A549 (cell line): ENCODE measurements around the gene PPP2R5B. TPM values are rescaled to one million over a fixed set of nuclear protein-coding genes. Genes with fewer than 3 reads are reported as not detected.

Experiments
- ATAC-seq, 2 experiments: fragments of 200-7000 bp in 1 of 2; fragments of >200 bp in 1 of 2; cut with Nextera tagmentation in 1 of 2; cut with Tn5 transposase in 1 of 2; 3 replicates each; pipeline versions ENCODE4 v1.8.0 to v1.9.1; 2018 to 2020; ENCODE audit warnings: mild to moderate bottlenecking in 1 of 2, moderate library complexity in 1 of 2
- CTCF ChIA-PET: fragments of 300-600 bp; sonication (Branson Sonifier 250); formaldehyde crosslinking; extraction: SDS; loops from one replicate; lab custom pipeline; 2021; ENCODE audit warnings: antibody characterized with exemption, inconsistent platforms; lab: Yijun Ruan, JAX
- POLR2A ChIA-PET: fragments of 350-600 bp; formaldehyde crosslinking; extraction: SDS; loops from one replicate; lab custom pipeline; 2021; ENCODE audit warnings: antibody characterized with exemption, inconsistent platforms; lab: Yijun Ruan, JAX
- DNase-seq, 2 experiments: peaks; one replicate each; pipeline versions ENCODE4 v3.0.0 to v3.0.0-alpha.2; 2011 to 2016; ENCODE audit warnings: low read depth in 1 of 2, low spot score in 1 of 2
- FAIRE-seq: peaks from 2 replicates; lab custom pipeline; 2011; peaks lifted over from hg19 to GRCh38; lab: Jason Lieb, UNC
- H3K27ac ChIP-seq, 2 experiments: fragments of >200 bp; sonication (Bioruptor Twin); formaldehyde crosslinking; 3 replicates each; pipeline ENCODE4 v1.5.1; 2016 to 2017
- H3K4me1 ChIP-seq: fragments of >200 bp; sonication (Bioruptor Twin); formaldehyde crosslinking; 3 replicates; pipeline ENCODE4 v1.6.1; 2016
- H3K4me2 ChIP-seq: fragments of >200 bp; sonication (Bioruptor Twin); formaldehyde crosslinking; 3 replicates; pipeline ENCODE4 v1.6.1; 2016
- H3K4me3 ChIP-seq: fragments of >200 bp; sonication (Bioruptor Twin); formaldehyde crosslinking; 3 replicates; pipeline ENCODE4 v1.5.1; 2016
- H3K9me3 ChIP-seq: fragments of >200 bp; sonication (Bioruptor Twin); formaldehyde crosslinking; 3 replicates; pipeline ENCODE4 v1.6.1; 2016
- CBX8 ChIP-seq: fragments of 200-600 bp; sonication (generic); IDR thresholded peaks from 2 replicates; pipeline ENCODE4 v1.6.1; 2016
- FOXS1 ChIP-seq: fragments of 250-450 bp; sonication (Bioruptor Pico); IDR thresholded peaks from 2 replicates; pipeline ENCODE4 v1.5.0; 2020; ENCODE audit warnings: mild to moderate bottlenecking, moderate library complexity
- HOXB13 ChIP-seq: fragments of 250-450 bp; sonication (Bioruptor Pico); IDR thresholded peaks from 2 replicates; pipeline ENCODE4 v1.5.0; 2020; ENCODE audit warnings: low read depth, mild to moderate bottlenecking, moderate library complexity
- NFE2L2 ChIP-seq: fragments of 150-350 bp; conservative IDR thresholded peaks from 2 replicates; pipeline ENCODE4 v1.6.1; 2014; ENCODE audit warnings: low read length
- POLR2A ChIP-seq: IDR thresholded peaks from 2 replicates; pipeline ENCODE4 v1.6.1; 2012; ENCODE audit warnings: mild to moderate bottlenecking, low read length
- SMC3 ChIP-seq: fragments of >200 bp; sonication (Bioruptor Twin); formaldehyde crosslinking; IDR thresholded peaks from 3 replicates; pipeline ENCODE4 v1.6.1; 2018; ENCODE audit warnings: inconsistent platforms
- ZC3H11A ChIP-seq: fragments of 450-650 bp; IDR thresholded peaks from 2 replicates; pipeline ENCODE4 v1.6.1; 2014; ENCODE audit warnings: antibody characterized with exemption, mild to moderate bottlenecking
- WGBS: methylation state at CpG from one replicate; pipeline ENCODE4 v1.1.6; 2017; ENCODE audit errors: missing lambda C conversion rate; 5-methylcytosine and 5-hydroxymethylcytosine counted together
- polyA plus RNA-seq, 4 experiments: library from polyadenylated mRNA; depleted of rRNA in 3 of 4; stranded (reverse); fragments of >200 nt; fragmentation: RNase III in 1 of 4; extraction: RNeasy Plus Mini Kit Qiagen cat#74134 plus additional on column Dnase treatment in 1 of 4; gene quantifications; 2 replicates in 3 of 4; 3 replicates in 1 of 4; pipeline ENCODE4 v1.2.3, GENCODE V29; 2011 to 2017
- TF ChIP-seq, protein P1 (sequence below): fragments of 450-650 bp; IDR thresholded peaks from 2 replicates; pipeline ENCODE4 v1.6.1; 2014; ENCODE audit warnings: antibody characterized with exemption
- TF ChIP-seq, protein P2 (sequence below): fragments of 250-450 bp; sonication (Bioruptor Pico); IDR thresholded peaks from 2 replicates; pipeline ENCODE4 v1.5.0; 2021; ENCODE audit warnings: mild to moderate bottlenecking, moderate library complexity, borderline replicate concordance
- TF ChIP-seq, protein P3 (sequence below): fragments of >200 bp; sonication (Bioruptor Twin); formaldehyde crosslinking; IDR thresholded peaks from 3 replicates; pipeline ENCODE4 v1.5.1; 2016
- TF ChIP-seq, protein P4 (sequence below): IDR thresholded peaks from 2 replicates; pipeline ENCODE4 v1.6.1; 2012

PPP2R5B gene
- polyA plus RNA-seq, 2 of the 4 experiments (the other 2 are of a cell fraction): 5.7 to 6.9 TPM

DNA sequence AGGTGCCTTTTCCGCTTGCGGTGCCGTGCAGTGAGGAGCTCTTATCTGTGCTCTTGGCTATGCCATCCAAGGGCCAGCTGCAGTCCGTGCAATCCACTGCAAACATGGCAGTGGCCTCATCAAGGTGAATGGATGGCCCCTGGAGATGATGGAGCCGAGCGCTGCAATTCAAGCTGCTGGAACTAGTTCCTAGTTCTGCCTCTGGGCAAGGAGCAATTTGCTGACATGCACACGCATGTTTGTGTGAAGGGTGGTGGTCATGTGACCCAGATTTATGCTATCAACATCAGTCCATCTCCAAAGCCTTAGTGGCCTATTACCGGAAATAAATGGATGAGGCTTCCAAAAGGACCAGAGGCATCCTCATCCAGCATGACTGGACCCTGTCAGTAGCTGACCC is 43.0 kb upstream of the PPP2R5B start:
- ChIA-PET CTCF (interaction anchor here (0.6 to 31.5 kb wide), 10 partner anchors 9 to 208 kb away, joined by 3 to 1607 read pairs (median 4); partner anchors contain the start of genes ARL2 and CDC42BPG), POLR2A (interaction anchor here (0.7 to 1.4 kb wide), 4 partner anchors 8 to 115 kb away, joined by 3 to 4 read pairs (median 3); partner anchors contain the start of gene BATF2)
- WGBS: 98% methylated on average over 8 of the region's 8 CpGs
- no peak overlapping the region for H3K27ac ChIP-seq
- no peak for DNase-seq
- ATAC-seq: no peak
- H3K9me3 ChIP-seq: no peaks in the 10 kb centered on the region
- TF ChIP-seq, protein P1, sequence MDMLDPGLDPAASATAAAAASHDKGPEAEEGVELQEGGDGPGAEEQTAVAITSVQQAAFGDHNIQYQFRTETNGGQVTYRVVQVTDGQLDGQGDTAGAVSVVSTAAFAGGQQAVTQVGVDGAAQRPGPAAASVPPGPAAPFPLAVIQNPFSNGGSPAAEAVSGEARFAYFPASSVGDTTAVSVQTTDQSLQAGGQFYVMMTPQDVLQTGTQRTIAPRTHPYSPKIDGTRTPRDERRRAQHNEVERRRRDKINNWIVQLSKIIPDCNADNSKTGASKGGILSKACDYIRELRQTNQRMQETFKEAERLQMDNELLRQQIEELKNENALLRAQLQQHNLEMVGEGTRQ: 0 out of 2 replicates have a peak, but pooled peaks have one; percentile 26
- no peak for TF ChIP-seq FOXS1 (CRISPR knock-in tag)
- TF ChIP-seq ZC3H11A: no peak
- H3K4me1 ChIP-seq: peaks cover 25% of the 10 kb centered on the region
- no peak overlapping the region for H3K4me3 ChIP-seq
- no peak for FAIRE-seq
- no peak overlapping the region for H3K4me2 ChIP-seq

DNA sequence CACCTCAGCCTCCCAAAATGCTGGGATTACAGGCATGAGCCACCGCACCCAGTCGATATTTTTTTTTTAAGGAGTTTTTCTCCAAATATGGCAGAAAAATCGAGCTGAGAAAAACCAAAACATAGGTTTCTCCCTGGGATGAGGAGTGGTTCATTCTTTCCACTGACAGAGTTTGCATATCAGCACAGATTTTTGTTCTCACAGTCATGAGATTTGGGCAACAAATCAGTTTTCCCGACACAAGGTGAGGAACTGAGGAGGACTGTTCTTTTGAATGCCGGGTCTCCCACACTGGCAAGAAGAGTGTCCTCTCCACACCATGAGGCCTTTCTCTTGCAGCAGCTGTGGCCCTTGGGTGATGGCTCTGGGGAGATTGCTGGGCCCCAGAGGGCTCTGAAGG is 42.2 kb upstream of the PPP2R5B start:
- no peak for ATAC-seq
- Histone ChIP-seq H3K27ac (peak overlapping the region in 1 of 2 experiments; percentile 8; a peak in 1 of 6 replicates), H3K9me3 (no peaks in the 10 kb centered on the region), H3K4me1 (peaks cover 24% of the 10 kb centered on the region), H3K4me2 (no peak overlapping the region), H3K4me3 (no peak overlapping the region)
- POLR2A ChIA-PET: interaction anchor here (1.4 kb wide), 1 partner anchor 17 kb away, joined by 4 read pairs; no protein-coding TSS in a partner anchor
- CTCF ChIA-PET: interaction anchor here (0.9 to 31.5 kb wide), 5 partner anchors 9 to 71 kb away, joined by 3 to 1607 read pairs (median 3); partner anchors contain the start of genes CDC42BPG and MEN1
- TF ChIP-seq CBX8: no peak
- no peak for FAIRE-seq
- no peak for DNase-seq
- 86% methylated on average over 5 of the region's 5 CpGs for WGBS

DNA sequence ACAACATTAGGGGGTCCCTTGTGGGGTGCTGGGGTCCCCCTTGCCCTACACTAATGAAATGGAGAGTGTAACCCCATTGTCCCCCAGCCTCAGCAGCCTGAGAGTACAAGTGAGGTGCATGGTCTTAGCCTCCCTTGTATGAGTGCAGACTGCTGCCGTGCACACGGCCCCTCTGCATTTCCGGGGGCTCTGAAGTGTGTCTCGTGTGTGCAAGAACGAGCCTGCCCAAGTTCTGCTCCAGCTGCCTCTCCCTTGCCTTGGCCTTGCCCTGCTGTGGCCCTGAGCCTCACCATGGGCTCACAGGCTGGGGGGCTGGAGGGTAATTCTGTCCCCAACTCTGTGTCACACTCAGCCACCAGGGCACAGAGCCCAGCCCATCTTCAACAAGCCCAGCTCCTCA is 40.9 kb upstream of the PPP2R5B start:
- TF ChIP-seq, protein P2, sequence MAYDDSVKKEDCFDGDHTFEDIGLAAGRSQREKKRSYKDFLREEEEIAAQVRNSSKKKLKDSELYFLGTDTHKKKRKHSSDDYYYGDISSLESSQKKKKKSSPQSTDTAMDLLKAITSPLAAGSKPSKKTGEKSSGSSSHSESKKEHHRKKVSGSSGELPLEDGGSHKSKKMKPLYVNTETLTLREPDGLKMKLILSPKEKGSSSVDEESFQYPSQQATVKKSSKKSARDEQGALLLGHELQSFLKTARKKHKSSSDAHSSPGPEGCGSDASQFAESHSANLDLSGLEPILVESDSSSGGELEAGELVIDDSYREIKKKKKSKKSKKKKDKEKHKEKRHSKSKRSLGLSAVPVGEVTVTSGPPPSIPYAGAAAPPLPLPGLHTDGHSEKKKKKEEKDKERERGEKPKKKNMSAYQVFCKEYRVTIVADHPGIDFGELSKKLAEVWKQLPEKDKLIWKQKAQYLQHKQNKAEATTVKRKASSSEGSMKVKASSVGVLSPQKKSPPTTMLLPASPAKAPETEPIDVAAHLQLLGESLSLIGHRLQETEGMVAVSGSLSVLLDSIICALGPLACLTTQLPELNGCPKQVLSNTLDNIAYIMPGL (CRISPR knock-in tag): no peak
- no peak for TF ChIP-seq HOXB13 (CRISPR knock-in tag)

DNA sequence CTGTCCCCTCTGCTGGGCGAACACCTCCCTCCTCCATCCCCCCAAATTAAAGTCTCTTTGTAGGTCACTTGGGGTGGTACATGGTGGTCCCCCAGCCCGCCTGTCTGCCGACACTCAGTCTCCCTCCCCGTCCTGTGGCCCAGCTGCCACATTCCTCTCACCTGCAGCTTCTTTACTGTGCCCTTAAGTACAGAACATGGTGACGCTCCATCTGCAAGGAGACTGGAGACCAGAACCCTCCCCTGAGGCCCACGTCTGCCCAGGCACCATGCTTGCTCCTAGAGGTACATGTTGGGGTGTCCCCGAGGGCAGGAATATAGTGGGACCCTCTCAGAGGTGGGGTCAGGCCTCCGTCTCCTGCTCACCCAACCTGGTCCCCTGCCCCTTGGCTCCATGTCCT is 40.5 kb upstream of the PPP2R5B start:
- WGBS: 92% methylated on average over 6 of the region's 8 CpGs
- FAIRE-seq: no peak
- peaks cover 41% of the 10 kb centered on the region for H3K4me1 ChIP-seq
- DNase-seq: no peak
- no peaks in the 10 kb centered on the region for H3K9me3 ChIP-seq
- TF ChIP-seq CBX8 (no peak), POLR2A (0 out of 2 replicates have a peak, but pooled peaks have one; percentile 7)
- ChIA-PET CTCF (interaction anchor here (1.0 to 31.5 kb wide), 5 partner anchors 5 to 131 kb away, joined by 3 to 1607 read pairs (median 313); partner anchors contain the start of genes CDC42BPG and EHD1), POLR2A (no interaction called here)
- ATAC-seq: no peak
- no peak overlapping the region for H3K4me3 ChIP-seq
- H3K4me2 ChIP-seq: no peak overlapping the region
- peak overlapping the region in 1 of 2 experiments; percentile 58; a peak in 2 of 6 replicates for H3K27ac ChIP-seq

More for the DNA sequence above, 40.9 kb upstream of the PPP2R5B start:
- POLR2A ChIA-PET: interaction anchor here (1.0 kb wide), 1 partner anchor 36 kb away, joined by 3 read pairs; no protein-coding TSS in a partner anchor
- DNase-seq (no peak), FAIRE-seq (no peak), ATAC-seq (no peak)
- Histone ChIP-seq H3K27ac (peak overlapping the region in 1 of 2 experiments; percentile 17; a peak in 1 of 6 replicates), H3K4me2 (no peak overlapping the region), H3K4me1 (peaks cover 37% of the 10 kb centered on the region), H3K9me3 (no peaks in the 10 kb centered on the region), H3K4me3 (no peak overlapping the region)
- 87% methylated on average over 5 of the region's 5 CpGs for WGBS
- CTCF ChIA-PET: interaction anchor here (14.4 to 31.5 kb wide), 3 partner anchors 5 to 32 kb away, joined by 313 to 1607 read pairs (median 313); partner anchors contain the start of genes CDC42BPG and EHD1

DNA sequence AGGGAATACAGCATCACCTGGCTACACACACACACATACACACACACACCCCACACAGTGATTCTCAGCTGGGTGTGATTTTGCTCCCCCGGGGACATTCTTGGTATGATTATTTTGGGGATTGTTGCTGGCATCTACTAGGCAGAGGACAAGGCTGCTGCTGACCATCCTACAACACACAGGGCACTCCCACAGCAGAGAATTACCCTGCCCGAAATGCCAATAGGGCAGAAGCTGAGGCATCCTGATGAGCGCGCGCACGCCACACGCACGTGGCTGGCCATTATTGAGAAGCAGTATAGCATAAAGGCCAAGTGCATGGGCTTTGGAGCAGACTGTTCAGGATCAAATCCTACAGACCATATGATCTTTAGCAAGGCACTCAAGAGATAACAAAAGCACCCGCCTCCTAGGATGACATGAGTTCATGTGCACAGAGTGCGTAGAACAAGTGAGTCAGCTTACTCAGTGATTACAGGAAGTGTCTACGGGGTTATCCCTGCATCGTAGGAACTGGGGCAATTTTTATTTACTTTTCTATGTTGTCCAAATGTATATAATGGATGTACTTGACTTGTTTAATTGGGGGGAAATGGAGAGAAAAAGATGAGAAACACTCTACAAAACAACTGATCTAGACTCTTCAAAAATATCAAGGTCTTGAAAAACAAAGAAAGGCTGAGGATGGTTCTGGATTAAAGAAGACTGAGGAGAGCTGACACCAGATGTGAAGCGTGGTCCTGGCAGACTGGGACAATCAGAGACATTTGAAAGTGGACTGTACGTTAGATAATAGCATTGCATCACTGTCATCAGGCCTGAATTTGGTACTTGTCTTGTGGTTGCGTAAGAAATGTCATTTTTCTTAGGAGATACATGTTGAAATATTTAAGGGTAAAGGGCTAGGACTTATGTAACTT is 38.9 kb upstream of the PPP2R5B start:
- 66% methylated on average over 15 of the region's 15 CpGs for WGBS
- CTCF ChIA-PET: interaction anchor here (0.6 to 31.5 kb wide), 9 partner anchors 6 to 142 kb away, joined by 3 to 1607 read pairs (median 3); partner anchors contain the start of genes CDC42BPG, EHD1 and SNX15
- peaks cover 52% of the 10 kb centered on the region for H3K4me1 ChIP-seq
- DNase-seq (peak in 1 of 2 experiments; percentile 68), ATAC-seq (no peak), FAIRE-seq (no peak)
- H3K4me3 ChIP-seq: no peak overlapping the region
- H3K27ac ChIP-seq: peak overlapping the region; percentile 43 to 58
- H3K4me2 ChIP-seq: peak overlapping the region; percentile 60
- no peaks in the 10 kb centered on the region for H3K9me3 ChIP-seq
- POLR2A ChIA-PET: no interaction called here
- TF ChIP-seq SMC3: no peak
- TF ChIP-seq, protein P1: no peak
- TF ChIP-seq, protein P3, sequence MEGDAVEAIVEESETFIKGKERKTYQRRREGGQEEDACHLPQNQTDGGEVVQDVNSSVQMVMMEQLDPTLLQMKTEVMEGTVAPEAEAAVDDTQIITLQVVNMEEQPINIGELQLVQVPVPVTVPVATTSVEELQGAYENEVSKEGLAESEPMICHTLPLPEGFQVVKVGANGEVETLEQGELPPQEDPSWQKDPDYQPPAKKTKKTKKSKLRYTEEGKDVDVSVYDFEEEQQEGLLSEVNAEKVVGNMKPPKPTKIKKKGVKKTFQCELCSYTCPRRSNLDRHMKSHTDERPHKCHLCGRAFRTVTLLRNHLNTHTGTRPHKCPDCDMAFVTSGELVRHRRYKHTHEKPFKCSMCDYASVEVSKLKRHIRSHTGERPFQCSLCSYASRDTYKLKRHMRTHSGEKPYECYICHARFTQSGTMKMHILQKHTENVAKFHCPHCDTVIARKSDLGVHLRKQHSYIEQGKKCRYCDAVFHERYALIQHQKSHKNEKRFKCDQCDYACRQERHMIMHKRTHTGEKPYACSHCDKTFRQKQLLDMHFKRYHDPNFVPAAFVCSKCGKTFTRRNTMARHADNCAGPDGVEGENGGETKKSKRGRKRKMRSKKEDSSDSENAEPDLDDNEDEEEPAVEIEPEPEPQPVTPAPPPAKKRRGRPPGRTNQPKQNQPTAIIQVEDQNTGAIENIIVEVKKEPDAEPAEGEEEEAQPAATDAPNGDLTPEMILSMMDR: no peak
- TF ChIP-seq, protein P4, sequence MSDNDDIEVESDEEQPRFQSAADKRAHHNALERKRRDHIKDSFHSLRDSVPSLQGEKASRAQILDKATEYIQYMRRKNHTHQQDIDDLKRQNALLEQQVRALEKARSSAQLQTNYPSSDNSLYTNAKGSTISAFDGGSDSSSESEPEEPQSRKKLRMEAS: peak; percentile 38; the same call in 1 of the 2 replicates
- no peak for TF ChIP-seq ZC3H11A
- TF ChIP-seq NFE2L2: no peak
